GM12891 (cell line): ENCODE results near the gene SP6.

Experiments used
- PAX5 ChIP-seq: IDR thresholded peaks from 2 replicates; pipeline ENCODE4 v1.6.1; 2011; ENCODE audit warnings: low read length, moderate library complexity, mild to moderate bottlenecking; ENCODE audit not compliant: insufficient read depth, severe bottlenecking
- POLR2A ChIP-seq: IDR thresholded peaks from 2 replicates; pipeline ENCODE4 v1.6.1; 2011; ENCODE audit warnings: low read depth, low read length, control low read depth
- POLR2AphosphoS5 ChIP-seq: IDR thresholded peaks from 2 replicates; pipeline ENCODE4 v1.6.1; 2011; ENCODE audit warnings: low read depth, low read length, control low read depth
- SPI1 ChIP-seq: IDR thresholded peaks from 2 replicates; pipeline ENCODE4 v1.6.1; 2011; ENCODE audit warnings: low read depth, low read length, control low read depth
- TAF1 ChIP-seq: IDR thresholded peaks from 2 replicates; pipeline ENCODE4 v1.6.1; 2011; ENCODE audit warnings: low read depth, low read length, control low read depth

- TF ChIP-seq TAF1 (no peak), POLR2AphosphoS5 (no peak), SPI1 (peak; percentile 9; the same call in 1 of the 2 replicates), POLR2A (no peak), PAX5 (no peak)
Measured at GRCh38 chr17:47862621-47863440, 11.9 kb upstream of the SP6 start.
